Stimulated activated CD8-positive, alpha-beta memory T cell treated with anti-CD3 and anti-CD28 coated beads, Interleukin-7, amount 100 ng/mL, for 4 hours (primary cell): Measurements from ENCODE around the gene ARHGAP4.

ENCODE experiments used
- DNase-seq, 2 donors: peaks; one replicate each; pipeline ENCODE4 v3.0.0-alpha.2; 2020; ENCODE audit warnings: low read depth in 2 of 2

ARHGAP4 gene

DNA sequence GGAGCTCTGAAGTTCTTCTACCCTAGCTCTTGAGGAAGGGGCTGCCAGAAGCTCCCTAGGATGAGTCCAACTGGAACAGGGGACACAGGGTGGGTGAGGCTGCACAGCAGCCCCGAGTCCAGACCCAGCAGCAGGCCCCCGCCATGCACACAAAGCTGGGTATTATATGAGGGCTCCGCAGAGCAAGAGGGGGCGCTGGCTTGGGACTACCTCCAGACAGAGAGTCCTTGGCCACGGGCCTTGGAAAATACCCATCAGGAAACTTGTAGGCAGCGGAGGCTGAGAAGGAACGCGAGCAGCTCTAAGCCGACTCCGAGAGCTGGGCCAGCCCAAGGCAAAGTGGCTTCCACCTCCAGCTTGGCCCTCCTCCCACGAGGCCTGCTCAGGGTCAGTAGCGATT is 37.5 kb upstream of the ARHGAP4 start:
- no peak for DNase-seq

DNA sequence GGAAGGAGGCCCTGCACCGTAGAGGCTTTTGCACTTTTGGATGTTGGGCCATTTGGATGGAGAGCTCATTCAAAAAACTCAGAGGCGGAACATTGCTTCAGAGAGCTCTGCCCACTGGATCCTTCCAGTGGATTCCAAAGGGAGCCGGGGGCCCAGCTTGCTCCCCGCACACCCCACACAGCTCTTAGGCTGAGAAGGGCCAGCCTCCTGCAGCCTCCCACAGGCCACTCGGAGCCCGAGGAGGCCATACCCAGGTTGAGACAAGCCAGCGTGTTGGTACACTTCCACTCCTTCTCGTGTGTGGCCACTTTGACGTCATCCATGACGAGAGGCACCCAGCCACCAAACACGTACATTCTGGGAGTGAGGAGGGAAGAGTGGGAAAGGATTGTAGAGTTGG is 35.2 kb upstream of the ARHGAP4 start:
- DNase-seq: no peak

DNA sequence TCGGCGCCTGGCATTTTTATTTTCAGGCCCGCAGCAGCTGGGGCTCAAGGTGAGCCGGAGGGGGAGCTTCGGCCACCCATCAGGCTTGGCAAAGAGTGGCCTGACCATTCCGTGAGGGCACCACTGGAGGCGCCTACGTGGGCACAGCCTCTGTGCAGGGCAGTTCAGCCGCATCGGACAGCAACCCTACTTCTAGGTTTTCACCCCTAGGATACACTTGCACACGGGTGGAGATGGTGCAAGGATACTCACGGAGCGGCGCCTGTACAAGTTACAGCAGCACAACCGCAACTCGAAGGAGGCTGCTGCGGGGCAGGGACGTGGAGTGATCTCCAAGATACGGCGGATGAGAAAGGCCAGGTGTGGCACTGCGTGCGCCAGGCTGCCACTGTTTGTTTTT is 34.7 kb upstream of the ARHGAP4 start:
- no peak for DNase-seq

DNA sequence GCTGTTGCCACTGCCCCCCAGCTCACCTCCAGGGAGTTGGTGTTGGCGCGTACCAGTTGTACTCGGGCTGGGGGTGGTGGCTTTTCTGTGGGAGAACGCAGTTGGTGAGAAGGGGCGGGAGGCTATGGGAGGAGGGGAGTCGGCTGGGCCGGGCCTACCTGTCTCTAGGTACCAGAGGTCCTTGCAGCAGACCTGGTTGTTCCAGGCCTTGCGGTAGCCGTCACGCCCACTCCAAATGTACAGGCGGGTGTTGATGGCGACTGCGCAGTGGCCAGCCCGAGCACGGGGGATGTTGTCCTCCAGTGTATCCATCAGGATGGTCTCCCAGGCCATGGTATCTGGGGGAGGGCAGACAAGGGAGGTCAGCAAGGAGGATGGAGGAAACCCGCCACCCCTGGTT is 34.0 kb upstream of the ARHGAP4 start:
- no peak for DNase-seq

DNA sequence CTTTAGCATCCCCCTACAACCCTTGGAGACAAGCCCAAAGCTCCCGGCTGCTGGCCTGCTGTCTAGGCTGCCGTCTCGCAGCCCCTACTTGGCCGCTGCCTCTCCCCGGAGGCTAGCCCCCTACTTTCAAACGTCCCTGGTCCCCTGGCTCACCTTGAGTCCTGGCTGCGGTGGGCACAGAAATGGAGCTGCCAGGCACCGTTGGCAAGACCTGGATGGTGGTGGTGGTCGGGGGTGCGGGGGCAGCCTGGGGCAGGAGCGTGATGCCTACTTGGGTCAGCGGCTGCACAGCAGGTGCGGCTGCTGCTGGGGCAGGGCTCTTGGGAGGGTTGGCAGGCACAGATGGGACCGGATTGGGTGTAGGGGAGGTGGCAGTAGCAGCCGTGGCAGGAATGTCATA is 33.6 kb upstream of the ARHGAP4 start:
- no peak for DNase-seq

DNA sequence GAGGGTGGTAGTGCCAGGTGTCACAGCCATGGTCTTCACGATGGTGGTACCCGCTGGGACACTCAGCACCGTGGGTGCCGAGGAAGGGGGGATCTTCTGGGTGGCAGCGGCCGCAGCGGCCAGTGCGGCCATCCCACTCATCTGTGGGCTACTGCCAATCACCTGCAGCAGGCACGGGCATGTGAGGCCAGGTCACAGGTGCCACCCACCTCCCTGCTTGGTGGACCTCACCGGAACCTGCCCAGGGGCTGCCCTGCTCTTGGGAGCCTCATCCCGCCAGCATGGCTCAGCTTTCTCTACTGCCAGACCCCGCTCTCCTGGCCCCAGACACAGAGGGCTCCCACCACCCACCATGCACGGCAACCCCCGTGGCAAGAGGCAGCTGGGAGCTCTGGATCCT is 32.5 kb upstream of the ARHGAP4 start:
- no peak for DNase-seq

DNA sequence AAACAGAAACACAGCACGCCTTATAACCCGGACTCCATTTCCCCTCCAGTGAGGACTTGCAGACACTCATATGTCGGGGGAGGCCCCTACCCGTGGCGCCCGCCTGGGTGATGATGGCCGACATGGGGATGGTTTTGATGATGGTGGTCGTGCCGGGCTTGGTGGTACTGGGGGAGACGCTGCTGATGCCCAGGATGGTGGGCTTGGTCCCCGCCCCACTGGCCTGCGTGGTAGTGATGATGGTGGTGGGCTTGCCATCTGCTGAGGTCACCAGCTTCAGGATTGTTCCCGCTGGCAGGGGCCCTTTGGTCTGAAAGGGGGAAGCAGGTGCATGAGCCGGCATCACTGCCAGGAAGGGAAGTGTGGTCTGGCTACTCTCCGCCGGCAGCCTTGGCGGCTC is 31.2 kb upstream of the ARHGAP4 start:
- DNase-seq: no peak

DNA sequence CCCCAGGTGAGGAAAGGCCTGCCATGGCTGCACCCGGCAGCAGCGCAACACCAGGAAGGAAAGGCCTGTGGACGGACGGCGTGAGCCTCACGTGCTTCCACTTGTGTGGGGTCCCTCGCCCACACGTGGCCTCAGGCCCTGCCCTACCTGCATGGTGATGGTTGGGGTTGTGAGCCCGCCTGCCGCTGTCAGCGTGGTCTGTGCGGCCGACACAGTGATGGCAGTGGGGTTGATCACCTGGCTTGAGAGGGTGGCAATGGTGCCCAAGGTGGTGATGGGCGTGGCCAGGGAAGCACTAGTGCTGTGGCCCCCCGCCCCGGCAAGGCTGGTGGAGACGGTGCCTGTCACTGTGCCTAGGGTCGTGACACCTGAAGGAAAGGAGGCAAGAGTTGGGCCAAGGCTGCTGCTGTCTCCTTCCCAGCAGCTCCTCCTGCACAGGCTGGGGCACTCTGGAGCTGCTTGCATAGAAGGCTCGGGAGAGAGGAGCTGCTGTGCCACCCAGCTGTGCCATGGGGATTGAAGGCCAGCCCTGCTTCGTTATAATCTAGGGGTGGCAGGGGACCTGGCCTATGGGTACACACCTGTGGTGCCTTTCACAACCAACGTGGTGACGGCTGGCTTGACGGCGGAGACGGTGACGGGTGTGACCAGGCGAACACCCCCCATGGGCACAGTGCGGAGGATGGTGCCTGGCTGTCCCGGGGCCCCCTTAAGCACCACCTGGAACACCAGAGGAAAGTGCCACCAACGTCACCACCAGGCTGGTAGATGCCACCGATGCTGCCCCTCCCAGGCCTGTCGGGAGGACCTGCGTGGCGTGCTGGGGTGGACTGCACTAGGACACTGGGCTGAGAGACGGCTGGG is 30.2 kb upstream of the ARHGAP4 start:
- no peak for DNase-seq

DNA sequence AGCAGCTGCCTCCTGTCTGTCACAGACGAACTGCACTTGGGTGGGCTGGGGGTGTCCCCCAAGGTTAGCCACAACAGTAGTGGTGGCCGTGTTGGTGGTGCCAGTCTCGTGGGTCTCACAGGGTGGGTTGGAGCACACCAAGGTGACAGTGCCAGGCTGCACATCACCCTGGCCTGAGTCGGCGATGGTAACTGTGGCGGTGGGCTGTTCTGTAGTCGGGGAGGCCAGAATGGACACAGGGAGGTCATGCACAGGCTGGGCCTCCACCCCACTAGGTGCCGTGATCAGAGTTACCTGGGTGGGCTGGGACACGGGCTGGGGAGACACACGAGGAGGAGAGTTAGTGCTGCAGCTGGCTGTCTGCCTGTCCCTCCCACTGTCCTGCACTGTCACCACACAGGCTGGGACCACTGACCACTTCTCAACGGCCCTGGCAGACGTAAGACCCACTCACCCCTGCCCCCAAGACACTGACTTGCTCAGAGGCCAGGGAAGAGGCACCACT is 29.2 kb upstream of the ARHGAP4 start:
- no peak for DNase-seq

DNA sequence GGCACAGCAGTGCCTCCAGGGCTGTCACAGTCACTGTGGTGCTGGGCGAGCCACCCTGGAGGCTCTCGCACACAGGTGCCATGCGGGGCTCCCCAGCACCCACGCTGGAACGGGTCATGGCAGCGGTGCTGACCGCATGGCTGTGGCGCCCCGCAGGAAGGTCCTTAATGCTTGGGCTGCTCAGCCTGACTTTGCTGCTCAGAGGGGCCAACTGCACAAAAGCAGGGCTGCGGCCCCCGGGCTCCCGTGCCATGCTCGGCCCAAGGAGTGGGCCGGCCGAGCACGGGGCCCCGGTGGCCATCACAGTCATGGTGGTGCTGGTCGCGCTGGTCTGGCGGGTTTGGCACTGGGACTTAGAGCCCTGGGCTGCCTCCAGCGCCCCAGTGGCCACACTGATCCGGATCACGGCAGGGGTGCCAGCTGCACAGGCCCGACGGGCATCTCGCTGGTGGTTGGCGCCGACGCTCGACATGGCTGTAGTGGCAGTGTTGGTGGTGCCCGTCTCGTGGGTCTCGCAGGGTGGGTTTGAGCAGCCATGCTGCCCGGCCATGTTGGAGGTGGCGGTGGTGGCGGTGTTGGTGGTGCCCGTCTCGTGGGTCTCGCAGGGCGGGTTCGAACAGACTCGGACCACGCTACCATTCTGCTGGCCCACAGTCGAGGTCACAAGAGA is 28.6 kb upstream of the ARHGAP4 start:
- DNase-seq: no peak

DNA sequence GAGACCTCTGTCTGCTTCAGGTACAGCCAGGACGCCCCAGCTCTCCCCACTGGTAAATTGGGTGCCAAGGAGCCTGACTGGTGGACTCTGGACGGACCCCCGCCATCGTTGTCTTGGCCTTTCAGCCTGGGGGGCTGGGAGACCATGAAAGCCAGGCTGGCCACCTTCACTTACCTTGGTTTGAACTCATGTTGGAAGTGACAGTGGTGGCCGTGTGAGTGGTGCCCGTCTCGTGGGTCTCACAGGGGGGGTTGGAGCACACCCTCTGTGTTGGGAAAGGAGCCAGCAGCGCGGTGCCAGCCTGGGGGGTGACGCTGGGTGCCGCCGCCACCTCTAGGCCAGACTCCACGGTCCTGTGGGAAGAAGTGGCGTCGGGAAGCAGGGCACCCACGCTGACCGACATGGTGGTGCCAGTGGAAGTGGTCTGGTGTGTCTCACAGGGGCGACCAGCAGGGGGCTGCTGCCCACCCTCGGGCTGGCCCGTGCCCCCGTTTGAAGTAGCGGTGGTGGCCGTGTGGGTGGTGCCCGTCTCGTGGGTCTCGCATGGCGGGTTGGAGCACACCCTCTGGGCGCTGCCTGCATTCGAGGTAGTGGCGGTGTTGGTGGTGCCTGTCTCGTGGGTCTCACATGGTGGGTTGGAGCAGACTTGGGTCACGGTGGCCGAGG is 28.0 kb upstream of the ARHGAP4 start:
- DNase-seq: no peak

DNA sequence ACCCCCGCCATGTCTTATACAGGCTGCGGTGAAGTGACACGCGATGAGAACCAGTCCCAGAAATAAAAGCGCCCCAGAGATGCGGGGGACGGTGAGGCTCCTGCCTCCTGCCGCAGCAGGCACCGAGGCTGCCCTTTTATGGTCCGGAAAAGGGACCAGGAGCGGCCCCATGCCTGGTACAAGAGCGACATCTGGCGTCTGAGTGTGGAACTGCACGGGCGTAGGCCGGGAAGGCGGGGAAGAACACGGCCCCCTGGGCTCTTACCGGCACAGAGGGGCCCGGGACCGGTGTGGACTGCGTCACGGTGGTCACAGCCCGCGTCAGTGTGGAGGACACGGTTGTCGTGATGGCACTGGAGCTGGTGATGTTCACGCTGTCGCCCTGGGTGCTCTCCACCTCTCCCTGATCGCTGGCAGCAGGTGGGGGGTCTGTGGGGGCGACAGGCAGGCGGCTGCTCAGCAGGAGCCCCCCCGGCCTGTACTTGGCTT is 27.3 kb upstream of the ARHGAP4 start:
- peak; percentile 45 to 60 for DNase-seq

DNA sequence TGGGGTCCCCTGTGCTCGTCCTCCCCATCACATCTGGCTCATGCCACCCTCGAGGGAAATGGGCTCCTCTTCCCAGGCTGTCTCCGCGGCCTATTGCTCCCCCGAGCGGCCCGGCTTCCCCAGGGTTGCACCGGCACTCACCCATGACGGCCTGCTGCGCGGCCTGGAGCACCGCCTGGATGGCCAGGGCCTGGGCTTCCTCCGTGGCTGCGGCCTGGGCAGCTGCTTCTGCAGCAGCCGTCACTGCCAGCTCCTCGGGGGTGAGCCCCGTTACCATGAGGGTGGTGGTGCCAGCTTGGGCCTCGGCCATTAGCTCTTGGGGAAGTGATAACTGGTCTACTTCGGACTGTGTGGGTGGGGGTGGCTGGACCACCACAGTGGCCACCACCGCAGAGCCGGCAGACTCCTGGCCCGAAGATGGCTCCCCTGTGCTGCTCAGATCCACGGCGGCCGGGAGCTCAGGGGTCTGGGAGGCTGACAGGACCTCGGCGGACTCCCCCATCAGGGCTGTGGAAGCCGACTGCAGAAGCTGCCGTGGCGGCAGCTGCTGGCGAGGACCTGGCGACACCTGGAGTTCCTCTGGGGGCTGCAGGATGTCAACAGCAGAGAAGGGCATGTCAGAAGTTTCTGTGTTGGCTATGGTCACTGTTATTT is 26.4 kb upstream of the ARHGAP4 start:
- no peak for DNase-seq

DNA sequence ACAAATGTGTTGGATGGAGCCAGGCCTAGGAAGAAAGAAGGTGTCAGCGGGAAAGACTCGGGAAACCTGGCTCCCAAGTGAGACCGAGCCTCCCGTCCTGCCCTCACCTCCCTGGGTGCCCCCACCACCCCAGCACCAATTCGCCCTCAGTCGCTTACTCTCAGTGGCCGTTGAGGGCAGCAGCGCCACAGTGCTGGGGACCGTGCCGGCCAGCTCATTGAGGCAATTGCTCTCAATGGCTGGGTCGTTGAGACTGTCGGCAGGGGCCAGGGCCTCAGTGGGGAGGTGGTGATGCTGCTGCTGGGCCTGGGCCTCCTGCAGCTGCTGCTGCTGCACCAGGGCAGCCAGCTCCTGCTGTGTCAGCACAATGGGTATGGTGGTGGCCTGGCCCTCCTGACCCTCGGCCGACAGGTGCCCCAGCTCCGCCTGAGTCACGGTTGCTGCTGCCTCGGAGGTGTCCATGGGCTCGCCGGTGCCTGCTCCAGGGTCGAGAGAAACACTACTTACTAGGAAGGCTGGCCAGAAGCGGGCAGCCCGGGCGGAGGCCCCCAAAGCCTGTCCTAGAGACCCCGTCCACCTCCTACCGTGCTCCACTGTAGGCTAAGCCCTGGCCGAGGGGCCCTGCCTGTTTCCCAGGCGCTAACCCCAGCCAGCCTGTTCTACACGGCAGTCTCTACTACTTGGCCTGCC is 25.8 kb upstream of the ARHGAP4 start:
- DNase-seq: no peak

DNA sequence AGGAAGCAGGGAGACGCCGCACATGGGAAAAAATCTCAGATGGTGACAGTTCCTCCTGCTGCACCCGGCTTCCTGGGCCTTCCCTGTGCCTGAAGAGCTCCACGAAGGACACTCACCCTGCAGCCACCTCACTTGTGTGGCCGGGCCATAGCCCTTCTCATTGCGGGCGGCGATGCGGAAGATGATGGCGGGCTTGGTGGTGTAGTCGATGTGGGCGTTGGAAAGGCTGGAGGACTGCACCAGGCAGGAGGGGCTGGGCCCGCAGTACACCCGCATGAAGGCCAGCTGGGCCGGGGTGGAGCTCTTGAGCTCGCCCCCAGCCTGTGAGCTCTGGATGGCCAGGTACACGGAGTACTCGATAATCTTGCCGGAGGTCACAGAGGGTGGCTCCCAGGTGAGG is 24.1 kb upstream of the ARHGAP4 start:
- DNase-seq: no peak

DNA sequence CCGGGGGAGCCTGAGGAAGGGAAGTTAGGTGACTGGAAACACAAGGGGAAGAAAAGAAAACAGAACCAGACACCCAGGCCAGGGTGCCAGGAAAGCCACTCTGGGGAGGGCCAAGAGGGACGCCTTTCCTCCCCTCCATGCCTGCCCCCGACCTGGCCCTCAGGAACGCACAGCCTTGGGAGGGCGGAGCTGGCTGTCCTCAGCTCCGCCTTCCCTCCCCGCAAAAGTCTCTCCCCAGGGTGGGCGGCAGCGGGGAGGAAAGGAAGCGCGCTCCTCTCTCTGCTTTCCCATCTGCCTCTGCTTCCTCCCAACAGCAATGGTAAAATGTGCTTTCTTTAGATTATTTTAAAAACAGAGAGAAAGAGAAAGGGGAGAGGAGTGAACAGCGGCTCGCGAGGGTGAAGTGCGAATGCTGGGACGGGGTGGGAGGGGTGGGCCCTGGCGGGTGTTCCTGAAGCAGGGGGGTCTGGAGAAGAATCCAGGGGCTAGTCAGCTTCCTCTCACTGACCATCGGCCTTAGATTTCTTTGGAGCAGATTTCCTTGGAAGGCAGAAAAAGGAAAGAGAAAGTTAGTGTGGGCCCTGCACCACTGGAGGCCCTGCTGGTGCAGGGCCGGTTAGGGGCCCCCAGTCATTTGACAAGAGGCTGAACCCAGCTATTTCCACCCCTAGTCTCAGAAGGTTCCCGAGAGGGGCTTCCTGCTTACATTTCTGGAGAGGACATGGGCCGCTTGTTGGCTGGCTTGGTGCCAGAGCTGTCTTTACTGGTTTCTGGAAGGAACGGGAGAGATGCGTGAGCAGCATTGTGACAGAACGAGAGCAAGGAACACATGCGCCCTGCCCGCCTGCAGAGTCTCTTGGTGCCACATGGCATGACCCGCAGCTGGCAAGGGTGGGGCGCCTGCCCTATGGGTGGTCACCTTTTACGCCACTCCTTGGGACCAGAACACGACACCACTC is 23.1 kb upstream of the ARHGAP4 start:
- no peak for DNase-seq

DNA sequence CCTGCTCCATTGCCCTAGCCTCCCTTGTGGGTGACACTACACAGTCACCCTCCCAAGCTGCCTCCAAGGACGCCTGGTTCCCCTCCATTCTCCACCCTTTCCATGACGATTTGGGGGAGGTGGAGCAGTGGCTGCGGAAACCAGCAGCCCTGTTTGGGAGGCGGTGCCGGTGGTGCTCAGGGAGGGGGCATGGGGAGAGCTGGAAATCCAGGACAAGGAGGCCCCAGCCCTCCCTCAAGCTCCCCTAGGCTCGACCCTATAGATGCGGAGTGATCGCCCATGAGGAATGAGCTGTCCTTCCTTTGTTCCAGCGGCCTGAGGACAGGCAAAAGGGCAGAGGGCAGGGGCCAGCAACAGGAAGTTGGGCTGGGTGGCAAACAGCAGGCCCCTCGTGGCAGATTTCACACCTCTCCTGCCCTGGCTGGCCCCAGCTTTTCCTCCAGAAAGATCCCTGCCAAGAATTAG is 22.0 kb upstream of the ARHGAP4 start:
- no peak for DNase-seq

DNA sequence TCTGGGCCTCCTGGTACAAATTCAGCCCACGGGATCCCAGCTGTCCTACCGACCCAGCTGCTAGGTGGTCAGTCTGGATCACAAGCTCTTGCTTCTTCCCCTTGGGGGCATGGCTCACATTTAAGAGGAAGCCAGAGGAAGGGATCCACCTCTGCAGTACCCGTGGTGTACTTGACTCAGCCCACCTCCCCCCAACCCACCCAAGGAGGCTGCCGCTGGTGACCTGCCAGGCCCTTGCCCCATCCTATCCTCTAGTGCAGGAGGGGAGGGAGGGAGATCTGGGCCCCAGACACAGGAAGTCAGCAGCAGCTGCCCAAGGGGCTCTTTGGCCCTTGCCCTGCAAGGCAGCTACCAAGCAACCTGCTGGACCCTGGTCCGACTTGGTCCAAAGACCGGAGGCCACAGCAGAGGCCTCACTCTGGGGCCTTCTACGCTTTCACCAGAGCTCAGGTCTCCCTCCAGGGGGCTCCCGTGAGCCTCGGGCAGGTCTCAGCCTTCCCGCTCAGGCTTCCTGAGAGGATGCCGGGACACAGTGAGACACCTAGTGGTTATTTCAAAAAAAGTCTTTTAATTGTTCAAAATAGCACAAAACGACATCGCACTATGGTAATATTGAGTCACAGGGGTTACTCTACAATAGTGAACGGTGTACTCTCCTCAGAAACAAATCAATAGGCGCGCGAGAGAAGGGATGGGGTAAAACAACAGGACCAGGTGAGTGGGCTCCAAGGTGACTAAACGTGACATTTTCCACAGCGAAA is 21.1 kb upstream of the ARHGAP4 start:
- peak in 1 of 2 donors; percentile 68 for DNase-seq
